ENCODE results near the gene NKX6-1. TPM values are rescaled to one million over a fixed set of nuclear protein-coding genes. Genes with fewer than 3 reads are reported as not detected.

NKX6-1 gene
- total RNA-seq, 1 experiment from 2014 or later = 0.37 TPM

- DNase-seq = no peak
- Histone ChIP-seq H3F3A (ENCODE audit: insufficient read depth, low read depth) (no peaks in the 10 kb centered on the region), H3K4me2 (no peak overlapping the region), H3K27ac (no peak overlapping the region), H3K4me1 (replicated peaks; ENCODE audit: insufficient read depth) (no peaks in the 10 kb centered on the region), H3K36me3 (ENCODE audit: low read depth) (no peaks in the 10 kb centered on the region), H3K9me3 (ENCODE audit: insufficient read depth, low read depth) (no peaks in the 10 kb centered on the region), H3K79me2 (ENCODE audit: low read depth) (no peaks in the 10 kb centered on the region), H4K20me1 (ENCODE audit: insufficient read depth) (no peaks in the 10 kb centered on the region), H3K4me3 (no peak overlapping the region), H3K9me2 (ENCODE audit: insufficient read depth) (no peaks in the 10 kb centered on the region), H3K27me3 (ENCODE audit: insufficient read depth, low read depth) (no peaks in the 10 kb centered on the region), H2AFZ (no peak overlapping the region)
- TF ChIP-seq CTCF (conservative IDR thresholded peaks at IDR 0.05) = no peak
- TF ChIP-seq EZH2 (IDR thresholded peaks at IDR 0.05; ENCODE audit: low read depth) = no peak
- no TSS peak for BruUV-seq (replicated peaks)
- CTCF ChIA-PET = no interaction called here
- intact Hi-C loops (cut with micrococcal nuclease; ENCODE audit: unreplicated experiment) = no loop called here
- POLR2A ChIA-PET (ENCODE audit: unreplicated experiment) = no interaction called here
These were observed 56.3 kb downstream of the NKX6-1 start for GRCh38 chr4:84442778-84443177.

Other genes with a start within 250 kb of the NKX6-1 start
- gene CDS1, start 83.8 kb upstream of the NKX6-1 start, total RNA-seq (2021) = 35.6 and 37.3 TPM in 2 replicates